PC-3 (cell line): Measurements from ENCODE around the gene NTRK2. TPM values are rescaled to one million over a fixed set of nuclear protein-coding genes. Genes with fewer than 3 reads are reported as not detected.

ENCODE experiments used
- ATAC-seq: fragments of 200-7000 bp; cut with Tn5 transposase; 2 replicates; pipeline ENCODE4 v1.9.1; 2020; ENCODE audit warnings: mild to moderate bottlenecking, moderate library complexity
- BruUV-seq: library from RNA; stranded (reverse); fragments of 400-500 nt; replicated peaks from 2 replicates; lab custom pipeline; 2021; lab: Mats Ljungman, UMichigan
- CTCF ChIA-PET: fragments of 300-600 bp; sonication (Branson Sonifier 250); formaldehyde crosslinking; loops from one replicate; lab custom pipeline; 2022; ENCODE audit warnings: antibody characterized with exemption; lab: Charles Lee
- POLR2A ChIA-PET: fragments of 300-600 bp; sonication (Branson Sonifier 250); formaldehyde crosslinking; loops from one replicate; lab custom pipeline; 2022; ENCODE audit warnings: antibody characterized with exemption; ENCODE audit not compliant: unreplicated experiment; lab: Charles Lee
- DNase-seq: peaks from one replicate; pipeline ENCODE4 v3.0.0-alpha.2; 2015
- H2AFZ ChIP-seq: fragments of 300-600 bp; sonication (generic); 2 replicates; pipeline ENCODE4 v1.6.0; 2016; ENCODE audit warnings: antibody characterized with exemption, low read length
- H3F3A ChIP-seq: fragments of 300-600 bp; sonication (generic); one replicate; pipeline ENCODE4 v1.6.0; 2017; ENCODE audit warnings: antibody characterized with exemption, low read length, control low read depth, mild to moderate bottlenecking; ENCODE audit not compliant: unreplicated experiment
- H3K27ac ChIP-seq: fragments of 300-600 bp; sonication (generic); 2 replicates; pipeline ENCODE4 v1.5.1; 2016; ENCODE audit warnings: mild to moderate bottlenecking, low read length
- H3K27me3 ChIP-seq: fragments of 300-600 bp; sonication (generic); 2 replicates; pipeline ENCODE4 v1.6.1; 2016; ENCODE audit warnings: low read length, mixed read lengths
- H3K36me3 ChIP-seq: fragments of 300-600 bp; sonication (generic); 2 replicates; pipeline ENCODE4 v1.6.1; 2016; ENCODE audit warnings: low read depth, mixed run types, low read length, mixed read lengths
- H3K4me1 ChIP-seq: fragments of 300-600 bp; sonication (generic); 2 replicates; pipeline ENCODE4 v1.5.1; 2016; ENCODE audit warnings: low read length; ENCODE audit not compliant: insufficient read depth
- H3K4me2 ChIP-seq: fragments of 300-600 bp; sonication (generic); 2 replicates; pipeline ENCODE4 v1.6.0; 2016; ENCODE audit warnings: low read length
- H3K4me3 ChIP-seq: fragments of 300-600 bp; sonication (generic); 2 replicates; pipeline ENCODE4 v1.5.1; 2016; ENCODE audit warnings: mild to moderate bottlenecking, low read length, mixed read lengths
- H3K79me2 ChIP-seq: fragments of 300-600 bp; sonication (generic); 2 replicates; pipeline ENCODE4 v1.6.1; 2017; ENCODE audit warnings: low read length, mixed read lengths
- H3K9ac ChIP-seq: fragments of 300-600 bp; sonication (generic); 2 replicates; pipeline ENCODE4 v1.6.0; 2016; ENCODE audit warnings: mild to moderate bottlenecking, low read length
- H3K9me2 ChIP-seq: fragments of 300-600 bp; sonication (generic); replicated peaks from 2 replicates; pipeline ENCODE4 v1.6.1; 2016; ENCODE audit warnings: mixed run types, low read length, mixed read lengths
- H3K9me3 ChIP-seq: fragments of 300-600 bp; sonication (generic); 2 replicates; pipeline ENCODE4 v1.6.1; 2016; ENCODE audit warnings: low read length, mixed read lengths
- H4K20me1 ChIP-seq: fragments of 300-600 bp; sonication (generic); 2 replicates; pipeline ENCODE4 v1.6.1; 2016; ENCODE audit warnings: low read length, mixed read lengths
- CTCF ChIP-seq: fragments of 300-600 bp; sonication (generic); conservative IDR thresholded peaks from 2 replicates; pipeline ENCODE4 v1.5.1; 2017; ENCODE audit warnings: antibody characterized with exemption, low read depth, mild to moderate bottlenecking, low read length
- EZH2 ChIP-seq: fragments of 300-600 bp; sonication (generic); IDR thresholded peaks from one replicate; pipeline ENCODE4 v1.6.1; 2017; ENCODE audit warnings: antibody characterized with exemption, mild to moderate bottlenecking, low read length; ENCODE audit not compliant: unreplicated experiment
- EZH2phosphoT487 ChIP-seq: fragments of 300-600 bp; sonication (generic); IDR thresholded peaks from 2 replicates; pipeline ENCODE4 v1.6.1; 2018; ENCODE audit warnings: mild to moderate bottlenecking, antibody characterized with exemption, low read length, borderline replicate concordance
- intact Hi-C: fragments of 100-400 bp; cut with micrococcal nuclease; formaldehyde crosslinking; loops from 2 replicates; pipeline ENCODE4 v1.9.0; 2023
- total RNA-seq: library from RNA; depleted of rRNA; stranded (reverse); fragments of >200 nt; gene quantifications from 2 replicates; pipeline ENCODE4 v1.2.3, GENCODE V29; 2014

Gene NTRK2
- total RNA-seq, 1 experiment from 2014 or later: not detected

GRCh38 chr9:84677080-84677479 lies 7.6 kb downstream of the NTRK2 start:
- H3K4me2 ChIP-seq: no peak overlapping the region
- intact Hi-C loops: no loop called here
- H3K9me3 ChIP-seq: no peaks in the 10 kb centered on the region
- no peak overlapping the region for H3K4me3 ChIP-seq
- H3K27me3 ChIP-seq: no peaks in the 10 kb centered on the region
- H3F3A ChIP-seq: no peaks in the 10 kb centered on the region
- no peaks in the 10 kb centered on the region for H3K36me3 ChIP-seq
- no TSS peak for BruUV-seq
- no peaks in the 10 kb centered on the region for H4K20me1 ChIP-seq
- H2AFZ ChIP-seq: no peak overlapping the region
- CTCF ChIA-PET: no interaction called here
- H3K27ac ChIP-seq: no peak overlapping the region
- ATAC-seq (no peak), DNase-seq (no peak)
- H3K79me2 ChIP-seq: no peaks in the 10 kb centered on the region
- H3K9ac ChIP-seq: no peak overlapping the region
- POLR2A ChIA-PET: no interaction called here
- no peaks in the 10 kb centered on the region for H3K9me2 ChIP-seq
- TF ChIP-seq EZH2: no peak
- TF ChIP-seq CTCF: no peak
- no peak for TF ChIP-seq EZH2phosphoT487
- no peaks in the 10 kb centered on the region for H3K4me1 ChIP-seq

- POLR2A ChIA-PET: no interaction called here
- ATAC-seq (no peak), DNase-seq (no peak)
- Histone ChIP-seq H3K36me3 (no peaks in the 10 kb centered on the region), H3K27me3 (no peaks in the 10 kb centered on the region), H3K27ac (no peak overlapping the region), H3K79me2 (no peaks in the 10 kb centered on the region), H3K9me2 (no peaks in the 10 kb centered on the region), H3K4me3 (no peak overlapping the region), H3K9ac (no peak overlapping the region), H2AFZ (no peak overlapping the region), H3K4me2 (no peak overlapping the region), H3K4me1 (no peaks in the 10 kb centered on the region), H4K20me1 (no peaks in the 10 kb centered on the region), H3K9me3 (no peaks in the 10 kb centered on the region), H3F3A (no peaks in the 10 kb centered on the region)
- CTCF ChIA-PET: no interaction called here
- no TSS peak for BruUV-seq
- TF ChIP-seq CTCF (no peak), EZH2 (no peak), EZH2phosphoT487 (no peak)
- intact Hi-C loops: no loop called here
These were observed 10.0 kb downstream of the NTRK2 start for GRCh38 chr9:84679571-84679970.

GRCh38 chr9:84681516-84682285 lies 12.2 kb downstream of the NTRK2 start:
- Histone ChIP-seq H3F3A (no peaks in the 10 kb centered on the region), H3K9ac (no peak overlapping the region), H3K9me3 (no peaks in the 10 kb centered on the region), H3K9me2 (no peaks in the 10 kb centered on the region), H2AFZ (no peak overlapping the region), H3K4me1 (no peaks in the 10 kb centered on the region), H3K4me3 (no peak overlapping the region), H4K20me1 (no peaks in the 10 kb centered on the region), H3K79me2 (no peaks in the 10 kb centered on the region), H3K27me3 (no peaks in the 10 kb centered on the region), H3K36me3 (no peaks in the 10 kb centered on the region), H3K4me2 (no peak overlapping the region), H3K27ac (no peak overlapping the region)
- POLR2A ChIA-PET: no interaction called here
- CTCF ChIA-PET: no interaction called here
- ATAC-seq: no peak
- intact Hi-C loops: no loop called here
- TF ChIP-seq CTCF (no peak), EZH2 (no peak), EZH2phosphoT487 (no peak)
- no TSS peak for BruUV-seq
- no peak for DNase-seq
